HCT116 (cell line): ENCODE data around the gene TEKT2. TPM values are rescaled to one million over a fixed set of nuclear protein-coding genes. Genes with fewer than 3 reads are reported as not detected.

ENCODE experiments used
- ATAC-seq: fragments of 200-7000 bp; cut with Tn5 transposase; 2 replicates; pipeline ENCODE4 v1.9.1; 2020; ENCODE audit warnings: mild to moderate bottlenecking, moderate library complexity
- BruUV-seq: library from RNA; stranded (reverse); fragments of 400-500 nt; replicated peaks from 2 replicates; lab custom pipeline; 2021; lab: Mats Ljungman, UMichigan
- CTCF ChIA-PET: fragments of 300-600 bp; sonication (Branson Sonifier 250); formaldehyde crosslinking; loops from one replicate; lab custom pipeline; 2021; ENCODE audit warnings: antibody characterized with exemption; lab: Charles Lee
- POLR2A ChIA-PET: fragments of 300-600, 350-600 bp; sonication (Branson Sonifier 250); formaldehyde crosslinking; loops from one replicate; lab custom pipeline; 2021; ENCODE audit warnings: antibody characterized with exemption; lab: Charles Lee
- RAD21 ChIA-PET, 2 experiments: fragments of 300-600 bp; sonication (Branson Sonifier 250); formaldehyde crosslinking; loops; one replicate each; lab custom pipeline; 2023; ENCODE audit warnings: low total read pairs in 2 of 2; ENCODE audit not compliant: uncharacterized antibody in 2 of 2, unreplicated experiment in 2 of 2, low non-redundant PET in 1 of 2; lab: Charles Lee
- DNase-seq: peaks from one replicate; pipeline ENCODE4 v3.0.0-alpha.2; 2010; ENCODE audit warnings: low read depth, low spot score
- H2AFZ ChIP-seq: fragments of 200-600 bp; shearing (Covaris generic), sonication (generic); 2 replicates; pipeline ENCODE4 v1.6.1; 2017; ENCODE audit warnings: low read depth, mixed run types, mixed read lengths, antibody characterized with exemption, low read length; ENCODE audit not compliant: poor library complexity, severe bottlenecking
- H3K27ac ChIP-seq: 2 replicates; pipeline ENCODE4 v1.5.1; 2012; ENCODE audit warnings: low read depth, low read length
- H3K27me3 ChIP-seq: fragments of 200-600 bp; sonication (generic); 2 replicates; pipeline ENCODE4 v1.6.1; 2016; ENCODE audit warnings: mixed run types, low read length, mixed read lengths; ENCODE audit not compliant: insufficient read depth
- H3K36me3 ChIP-seq, 2 experiments: fragments of 200-500 bp in 1 of 2; fragments of 200-600 bp in 1 of 2; sonication (Bioruptor generic) in 1 of 2; sonication (generic) in 1 of 2; 2 replicates each; pipeline versions ENCODE4 v1.5.1 to v1.6.1; 2014 to 2016; ENCODE audit warnings: low read length in 2 of 2, inconsistent platforms in 1 of 2, mixed read lengths in 1 of 2, mixed run types in 1 of 2; ENCODE audit not compliant: insufficient read depth in 2 of 2, control insufficient read depth in 1 of 2
- H3K4me1 ChIP-seq, 2 experiments: fragments of 200-600 bp in 1 of 2; sonication (generic) in 1 of 2; 2 replicates each; pipeline versions ENCODE4 v1.5.1 to v1.6.1; 2012 to 2017; ENCODE audit warnings: low read length in 2 of 2, inconsistent platforms in 1 of 2, mild to moderate bottlenecking in 1 of 2, mixed read lengths in 1 of 2, mixed run types in 1 of 2, moderate library complexity in 1 of 2; ENCODE audit not compliant: insufficient read depth in 2 of 2, control insufficient read depth in 1 of 2
- H3K4me2 ChIP-seq: fragments of 200-600 bp; sonication (generic); 2 replicates; pipeline ENCODE4 v1.6.1; 2017; ENCODE audit warnings: mixed run types, low read length, mixed read lengths
- H3K4me3 ChIP-seq, 2 experiments: fragments of 200-600 bp in 1 of 2; sonication (generic) in 1 of 2; replicated peaks in 1 of 2; 2 replicates each; pipeline ENCODE4 v1.5.1; 2011 to 2016; ENCODE audit warnings: low read length in 2 of 2, control low read depth in 1 of 2, low read depth in 1 of 2, mild to moderate bottlenecking in 1 of 2, mixed read lengths in 1 of 2, mixed run types in 1 of 2
- H3K79me2 ChIP-seq: fragments of 200-600 bp; sonication (generic); 2 replicates; pipeline ENCODE4 v1.6.1; 2017; ENCODE audit warnings: mild to moderate bottlenecking, mixed run types, low read length, moderate library complexity, mixed read lengths; ENCODE audit not compliant: insufficient read depth
- H3K9ac ChIP-seq: fragments of 200-600 bp; sonication (generic); 2 replicates; pipeline ENCODE4 v1.6.1; 2016; ENCODE audit warnings: low read length, mixed read lengths
- H3K9me2 ChIP-seq: fragments of 200-600 bp; sonication (generic), shearing (Covaris generic); 2 replicates; pipeline ENCODE4 v1.6.1; 2017; ENCODE audit warnings: mixed run types, mild to moderate bottlenecking, moderate library complexity; ENCODE audit not compliant: insufficient read depth
- H3K9me3 ChIP-seq, 2 experiments: fragments of 200-500 bp in 1 of 2; fragments of 200-600 bp in 1 of 2; sonication (Bioruptor generic) in 1 of 2; sonication (generic) in 1 of 2; 2 replicates each; pipeline ENCODE4 v1.6.1; 2014 to 2017; ENCODE audit warnings: low read length in 2 of 2, mixed read lengths in 2 of 2, inconsistent platforms in 1 of 2, low read depth in 1 of 2, mild to moderate bottlenecking in 1 of 2, mixed run types in 1 of 2, moderate library complexity in 1 of 2; ENCODE audit not compliant: control insufficient read depth in 1 of 2, insufficient read depth in 1 of 2
- H4K20me1 ChIP-seq: fragments of 200-600 bp; sonication (generic), shearing (Covaris generic); 2 replicates; pipeline ENCODE4 v1.6.1; 2017; ENCODE audit warnings: mixed run types, mild to moderate bottlenecking, moderate library complexity; ENCODE audit not compliant: insufficient read depth
- ATF3 ChIP-seq: IDR thresholded peaks from 2 replicates; pipeline ENCODE4 v1.6.1; 2012
- CBX3 ChIP-seq: IDR thresholded peaks from 2 replicates; pipeline ENCODE4 v1.6.1; 2012; ENCODE audit warnings: low read depth
- CEBPB ChIP-seq: IDR thresholded peaks from 2 replicates; pipeline ENCODE4 v1.6.1; 2012; ENCODE audit warnings: low read depth
- ELF1 ChIP-seq: IDR thresholded peaks from 2 replicates; pipeline ENCODE4 v1.6.1; 2012; ENCODE audit warnings: low read depth, borderline replicate concordance
- EZH2 ChIP-seq: fragments of 200-600 bp; sonication (generic); IDR thresholded peaks from 2 replicates; pipeline ENCODE4 v1.6.1; 2017; ENCODE audit warnings: antibody characterized with exemption, mixed run types
- EZH2phosphoT487 ChIP-seq: fragments of 200-600 bp; IDR thresholded peaks from 2 replicates; pipeline ENCODE4 v1.6.1; 2018; ENCODE audit warnings: antibody characterized with exemption, borderline replicate concordance
- FOSL1 ChIP-seq: IDR thresholded peaks from 2 replicates; pipeline ENCODE4 v1.6.1; 2012; ENCODE audit warnings: low read depth
- JUND ChIP-seq: IDR thresholded peaks from 2 replicates; pipeline ENCODE4 v1.6.1; 2012
- POLR2AphosphoS5 ChIP-seq: IDR thresholded peaks from 2 replicates; pipeline ENCODE4 v1.6.1; 2011; ENCODE audit warnings: mild to moderate bottlenecking, low read depth, low read length, moderate library complexity
- RAD21 ChIP-seq: IDR thresholded peaks from 2 replicates; pipeline ENCODE4 v1.6.1; 2012; ENCODE audit warnings: low read depth, mild to moderate bottlenecking
- SIN3A ChIP-seq: IDR thresholded peaks from 2 replicates; pipeline ENCODE4 v1.6.1; 2012; ENCODE audit warnings: low read depth
- SP1 ChIP-seq: IDR thresholded peaks from 2 replicates; pipeline ENCODE4 v1.6.1; 2012; ENCODE audit warnings: low read depth
- SRF ChIP-seq: IDR thresholded peaks from 2 replicates; pipeline ENCODE4 v1.6.1; 2012; ENCODE audit warnings: low read depth
- TCF7L2 ChIP-seq: IDR thresholded peaks from 2 replicates; pipeline ENCODE4 v1.7.0; 2011; ENCODE audit warnings: borderline replicate concordance, inconsistent platforms; ENCODE audit not compliant: insufficient read depth, insufficient read length; ENCODE audit errors: extremely low read depth
- YY1 ChIP-seq: IDR thresholded peaks from 2 replicates; pipeline ENCODE4 v1.6.1; 2011; ENCODE audit warnings: low read length, low read depth, moderate library complexity, mild to moderate bottlenecking; ENCODE audit not compliant: insufficient replicate concordance; ENCODE audit errors: extremely low read depth
- ZBTB33 ChIP-seq: IDR thresholded peaks from 2 replicates; pipeline ENCODE4 v1.6.1; 2011; ENCODE audit warnings: mild to moderate bottlenecking, low read length, moderate library complexity; ENCODE audit not compliant: insufficient replicate concordance; ENCODE audit errors: extremely low read depth
- ZNF274 ChIP-seq: fragments of 200-500 bp; sonication (Bioruptor generic); IDR thresholded peaks from 2 replicates; pipeline ENCODE4 v1.6.1; 2014; ENCODE audit warnings: mild to moderate bottlenecking, low read depth, low read length, inconsistent platforms
- intact Hi-C: fragments of 100-400 bp; cut with micrococcal nuclease; formaldehyde crosslinking; loops from 2 replicates; pipeline ENCODE4 v1.10.0; 2022
- total RNA-seq: library from RNA; stranded (reverse); gene quantifications from one replicate; pipeline ENCODE4 v1.2.1, GENCODE V29; 2021; ENCODE audit not compliant: unreplicated experiment
- TF ChIP-seq, protein P1 (sequence below): IDR thresholded peaks from 2 replicates; pipeline ENCODE4 v1.6.1; 2012

Gene TEKT2
- total RNA-seq, 1 experiment from 2014 or later = not detected

GRCh38 chr1:36092166-36092797, 8.4 kb downstream of the TEKT2 start:
- H3K9ac ChIP-seq = no peak overlapping the region
- TF ChIP-seq, protein P1, sequence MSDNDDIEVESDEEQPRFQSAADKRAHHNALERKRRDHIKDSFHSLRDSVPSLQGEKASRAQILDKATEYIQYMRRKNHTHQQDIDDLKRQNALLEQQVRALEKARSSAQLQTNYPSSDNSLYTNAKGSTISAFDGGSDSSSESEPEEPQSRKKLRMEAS = no peak
- TF ChIP-seq SIN3A (no peak), CEBPB (no peak), JUND (no peak), ATF3 (no peak), CBX3 (no peak), SP1 (no peak), ELF1 (no peak), POLR2AphosphoS5 (no peak), TCF7L2 (no peak), EZH2 (no peak), ZBTB33 (no peak), EZH2phosphoT487 (no peak), ZNF274 (no peak), RAD21 (no peak), SRF (no peak), FOSL1 (no peak), YY1 (no peak)
- TF ChIP-seq, all 23 proteins: peak for 0
- POLR2A ChIA-PET = no interaction called here
- Histone ChIP-seq H3K4me3 (no peak overlapping the region), H3K4me1 (peaks cover 0 to 21% of the 10 kb centered on the region in 2 experiments; a peak in 2 of 4 replicates), H3K27me3 (no peaks in the 10 kb centered on the region), H3K27ac (no peak overlapping the region), H4K20me1 (no peaks in the 10 kb centered on the region), H3K79me2 (peaks cover 27% of the 10 kb centered on the region), H3K9me2 (no peaks in the 10 kb centered on the region), H3K36me3 (peaks cover 26 to 31% of the 10 kb centered on the region in 2 experiments; a peak in 3 of 4 replicates), H2AFZ (no peak overlapping the region), H3K4me2 (no peak overlapping the region), H3K9me3 (no peaks in the 10 kb centered on the region)
- no peak for DNase-seq
- ATAC-seq = no peak
- no TSS peak for BruUV-seq
- RAD21 ChIA-PET = no interaction called here
- intact Hi-C loops = no loop called here
- CTCF ChIA-PET = no interaction called here
